COR-L47 (cell line): Measurements from ENCODE around the gene CYSLTR2.

ENCODE experiments used
- DNase-seq: peaks from one replicate; lab custom pipeline; 2025; lab: John Stamatoyannopoulos, UW

The CYSLTR2 gene

GRCh38 chr13:48739386-48739964 lies 85.7 kb downstream of the CYSLTR2 start:
- DNase-seq = no peak

DNA sequence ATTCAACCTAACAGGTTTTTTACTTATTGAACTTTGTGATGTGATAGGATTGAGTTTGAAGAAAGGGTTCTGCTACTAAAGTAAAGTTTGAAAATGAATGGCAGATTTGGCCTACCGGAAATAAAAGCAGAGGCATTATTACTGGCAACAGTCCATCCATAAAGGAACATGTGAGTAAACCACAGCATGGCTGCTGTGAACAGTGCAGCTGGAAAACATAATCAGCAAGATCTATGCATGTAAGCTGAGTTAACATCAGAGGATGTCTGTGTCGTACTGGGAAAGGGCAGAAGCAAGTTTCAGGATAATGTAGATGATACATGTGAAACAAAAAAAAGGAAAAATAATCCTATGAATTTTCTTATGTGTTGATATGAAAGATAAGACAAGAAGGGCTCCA lies 87.6 kb downstream of the CYSLTR2 start:
- no peak for DNase-seq

DNA sequence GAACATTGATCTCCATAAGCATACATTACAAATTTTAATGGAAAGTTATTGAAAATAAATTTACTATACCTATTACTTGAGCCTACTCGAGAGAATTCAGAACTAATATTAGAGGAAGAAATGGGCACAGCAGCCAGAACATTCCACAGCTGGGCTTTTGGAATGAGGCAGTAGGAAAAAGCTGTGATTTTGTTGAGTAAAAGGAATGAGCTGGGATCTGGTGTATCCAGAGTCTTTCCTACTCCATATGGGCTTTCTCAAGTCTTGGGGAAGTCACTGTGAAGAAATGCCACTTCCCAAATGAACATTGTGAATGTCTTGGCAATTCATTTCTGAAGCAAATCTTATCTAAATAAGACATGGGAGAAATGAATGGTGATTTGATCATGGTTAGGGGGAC lies 93.1 kb downstream of the CYSLTR2 start:
- DNase-seq = no peak

- DNase-seq = no peak
Measured at GRCh38 chr13:48748681-48749080, 95.0 kb downstream of the CYSLTR2 start.

- no peak for DNase-seq
Measured at GRCh38 chr13:48749144-48749543, 95.4 kb downstream of the CYSLTR2 start.

DNA sequence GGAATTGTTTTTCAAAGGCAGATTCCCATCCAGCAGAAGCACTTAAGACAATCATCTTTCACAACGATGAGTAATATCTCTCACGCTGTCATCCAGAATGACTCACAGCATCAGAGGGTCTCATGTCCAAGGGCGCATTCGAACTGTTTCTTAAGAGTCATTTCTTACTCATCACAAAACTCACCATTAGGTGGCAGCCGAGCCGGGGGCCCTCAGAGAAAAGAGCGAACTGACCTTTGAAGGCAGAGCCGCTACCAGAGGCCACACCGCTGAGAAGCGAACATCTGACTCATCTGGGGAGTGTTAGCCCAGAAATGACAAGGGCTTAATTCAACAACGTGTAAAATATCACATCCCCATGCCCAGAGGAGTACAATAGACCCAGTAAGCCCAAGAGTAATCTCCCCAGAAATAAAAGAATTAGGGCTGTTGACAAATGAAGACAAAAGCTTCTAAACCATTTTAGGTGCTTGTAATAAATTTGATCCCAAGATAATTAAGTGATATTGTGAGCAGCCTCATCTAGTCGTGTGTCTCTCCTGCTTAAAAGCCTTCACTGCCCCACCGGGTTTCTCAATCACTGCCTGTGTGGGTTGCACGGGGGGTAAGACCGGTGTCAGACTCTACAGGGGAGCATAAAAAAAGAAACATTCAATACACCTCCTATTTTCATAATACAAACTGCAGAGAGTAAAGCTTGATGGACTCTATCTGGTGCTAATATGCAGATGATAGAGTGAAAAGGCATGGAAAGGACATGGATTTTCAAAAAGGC lies 96.2 kb downstream of the CYSLTR2 start:
- DNase-seq = no peak

DNA sequence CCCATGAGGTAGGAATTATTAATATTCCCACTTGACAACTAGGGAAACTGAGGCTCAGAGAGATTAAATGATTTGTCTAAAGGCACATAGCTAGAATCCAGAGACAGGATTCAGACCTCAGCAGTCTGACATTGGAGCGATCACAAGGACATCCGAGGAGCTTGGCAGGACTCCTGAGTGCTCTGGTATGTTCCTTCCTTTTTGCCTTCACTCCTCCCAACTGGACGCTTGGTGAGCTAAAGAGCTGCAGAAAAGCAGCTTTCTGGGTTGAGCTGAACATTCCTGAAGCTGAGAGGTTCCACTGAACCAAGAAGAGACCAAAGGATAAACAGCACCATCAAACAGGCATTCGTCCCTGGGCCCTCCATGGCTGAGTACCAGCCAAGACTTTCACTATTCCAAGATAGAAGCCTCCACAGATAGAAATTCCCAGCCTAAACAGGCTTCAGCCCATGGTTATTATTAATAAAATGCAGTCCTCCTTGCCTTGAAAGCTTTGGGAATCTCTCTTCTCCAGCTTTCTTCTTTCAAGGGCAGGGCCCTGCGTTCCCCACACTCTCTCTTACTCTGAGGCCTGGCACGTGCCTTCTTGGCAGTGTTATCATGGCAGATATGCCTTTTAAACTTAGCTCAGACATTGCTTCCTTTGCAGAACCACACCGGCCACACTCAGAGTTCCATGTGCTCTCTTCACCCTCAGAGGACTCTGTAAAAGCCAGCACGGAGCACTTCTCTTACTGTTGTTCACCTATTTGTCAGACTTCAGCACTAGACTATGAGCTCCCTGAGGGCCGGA lies 97.1 kb downstream of the CYSLTR2 start:
- DNase-seq = no peak

DNA sequence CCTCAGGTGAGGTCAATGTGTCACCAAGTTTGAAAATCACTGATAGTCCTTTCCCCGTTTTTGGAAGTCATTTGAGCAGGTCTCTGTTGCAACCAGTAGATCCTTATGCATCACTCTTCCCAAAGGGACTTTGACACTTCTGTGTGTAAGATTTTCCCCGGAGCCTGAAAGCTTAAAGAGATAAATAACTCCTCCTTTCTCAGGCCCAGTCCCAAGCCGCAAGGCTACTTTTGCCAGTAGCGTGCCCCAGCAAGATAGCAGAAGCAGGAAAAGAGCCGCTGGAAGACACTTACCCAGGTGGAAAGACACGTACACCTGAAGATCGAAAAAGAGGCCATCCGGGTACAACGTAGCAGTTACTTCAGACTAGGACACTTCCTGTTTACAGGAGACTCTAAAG lies 106.9 kb downstream of the CYSLTR2 start:
- DNase-seq = no peak
